ENCODE data around the gene NOL4L. TPM values are rescaled to one million over a fixed set of nuclear protein-coding genes. Genes with fewer than 3 reads are reported as not detected.

The NOL4L gene
- total RNA-seq, 1 donor from 2014 or later: 106 TPM

- Mint-ChIP-seq H3K36me3 (ENCODE audit: unreplicated experiment) (peaks cover 5% of the 10 kb centered on the region), H3K27ac (ENCODE audit: unreplicated experiment) (no peak overlapping the region), H3K4me1 (ENCODE audit: low read depth, unreplicated experiment) (peaks cover 44% of the 10 kb centered on the region)
Measured at GRCh38 chr20:32542259-32542615, 42.9 kb downstream of the NOL4L start.

GRCh38 chr20:32541323-32542258 is 43.5 kb downstream of the NOL4L start:
- peaks cover 47% of the 10 kb centered on the region for H3K4me1 Mint-ChIP-seq (ENCODE audit: low read depth, unreplicated experiment)
- H3K4me3 Mint-ChIP-seq (ENCODE audit: unreplicated experiment): peak overlapping the region; percentile 44
- no peak for TF ChIP-seq CTCF (IDR thresholded peaks at IDR 0.05; ENCODE audit: partially characterized antibody, unreplicated experiment)
- H3K27ac Mint-ChIP-seq (ENCODE audit: unreplicated experiment): peak overlapping the region; percentile 88
- H3K36me3 Mint-ChIP-seq (ENCODE audit: unreplicated experiment): peaks cover 5% of the 10 kb centered on the region
- H3K27me3 Mint-ChIP-seq (ENCODE audit: unreplicated experiment): peaks cover 35% of the 10 kb centered on the region
- DNase-seq: peak; percentile 82
- H3K9me3 Mint-ChIP-seq (ENCODE audit: unreplicated experiment): peaks cover 34% of the 10 kb centered on the region

More at GRCh38 chr20:32542259-32542615, 42.9 kb downstream of the NOL4L start:
- Mint-ChIP-seq H3K27me3 (ENCODE audit: unreplicated experiment) (peaks cover 32% of the 10 kb centered on the region), H3K9me3 (ENCODE audit: unreplicated experiment) (peaks cover 35% of the 10 kb centered on the region), H3K4me3 (ENCODE audit: unreplicated experiment) (peak overlapping the region; percentile 44)
- no peak for DNase-seq
- TF ChIP-seq CTCF (IDR thresholded peaks at IDR 0.05; ENCODE audit: partially characterized antibody, unreplicated experiment): no peak

GRCh38 chr20:32539817-32540675 is 45.1 kb downstream of the NOL4L start:
- no peak for TF ChIP-seq CTCF (IDR thresholded peaks at IDR 0.05; ENCODE audit: partially characterized antibody, unreplicated experiment)
- peak overlapping the region; percentile 88 for H3K27ac Mint-ChIP-seq (ENCODE audit: unreplicated experiment)
- peaks cover 31% of the 10 kb centered on the region for H3K9me3 Mint-ChIP-seq (ENCODE audit: unreplicated experiment)
- H3K4me3 Mint-ChIP-seq (ENCODE audit: unreplicated experiment): peak overlapping the region; percentile 2
- H3K4me1 Mint-ChIP-seq (ENCODE audit: low read depth, unreplicated experiment): peaks cover 49% of the 10 kb centered on the region
- H3K36me3 Mint-ChIP-seq (ENCODE audit: unreplicated experiment): peaks cover 5% of the 10 kb centered on the region
- peak; percentile 22 for DNase-seq
- H3K27me3 Mint-ChIP-seq (ENCODE audit: unreplicated experiment): peaks cover 35% of the 10 kb centered on the region

- Mint-ChIP-seq H3K4me3 (ENCODE audit: unreplicated experiment) (peak overlapping the region; percentile 51), H3K4me1 (ENCODE audit: low read depth, unreplicated experiment) (peaks cover 50% of the 10 kb centered on the region)
Measured at GRCh38 chr20:32539026-32539816, 45.9 kb downstream of the NOL4L start.

More at GRCh38 chr20:32539026-32539816, 45.9 kb downstream of the NOL4L start:
- peaks cover 5% of the 10 kb centered on the region for H3K36me3 Mint-ChIP-seq (ENCODE audit: unreplicated experiment)
- no peak for TF ChIP-seq CTCF (IDR thresholded peaks at IDR 0.05; ENCODE audit: partially characterized antibody, unreplicated experiment)
- peak; percentile 50 for DNase-seq
- peak overlapping the region; percentile 30 for H3K27ac Mint-ChIP-seq (ENCODE audit: unreplicated experiment)
- H3K27me3 Mint-ChIP-seq (ENCODE audit: unreplicated experiment): peaks cover 37% of the 10 kb centered on the region
- H3K9me3 Mint-ChIP-seq (ENCODE audit: unreplicated experiment): peaks cover 31% of the 10 kb centered on the region
